ENCODE results near the gene AMN. TPM values are rescaled to one million over a fixed set of nuclear protein-coding genes. Genes with fewer than 3 reads are reported as not detected.

AMN gene
- total RNA-seq, 2 experiments from 2014 or later = 2.6 to 2.8 TPM

DNA sequence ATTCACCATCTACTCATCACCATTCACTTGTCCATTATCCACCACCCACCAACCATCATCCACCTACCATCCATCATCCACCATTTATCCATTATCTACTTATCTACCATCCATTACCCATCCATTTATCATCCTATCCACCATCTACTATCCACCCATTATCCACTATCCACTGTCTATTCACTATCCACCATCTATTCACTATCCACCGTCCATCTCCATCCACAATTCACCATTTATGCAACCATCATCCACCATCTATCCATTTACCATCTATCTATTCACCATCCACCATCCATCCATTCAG is 1.5 kb upstream of the AMN start:
- peaks cover 8% of the 10 kb centered on the region for H3K4me1 Mint-ChIP-seq (ENCODE audit: low read depth)
- H3K9me3 Mint-ChIP-seq = no peaks in the 10 kb centered on the region
- Histone ChIP-seq H3K36me3 (ENCODE audit: insufficient read depth, low read length) (no peaks in the 10 kb centered on the region), H3K9me3 (ENCODE audit: control insufficient read depth in 1 of 2, insufficient read depth in 1 of 2, low read length in 2 of 2) (peaks cover 0 to 30% of the 10 kb centered on the region in 2 experiments), H3K27me3 (ENCODE audit: control insufficient read depth in 1 of 2, insufficient read depth in 2 of 2, low read length in 2 of 2) (peaks cover 20 to 25% of the 10 kb centered on the region in 2 experiments), H3K4me3 (ENCODE audit: low read length) (no peak overlapping the region), H3K27ac (ENCODE audit: low read depth in 1 of 2, low read length in 2 of 2) (no peak overlapping the region), H3K4me1 (ENCODE audit: insufficient read depth, low read length) (peaks cover 23% of the 10 kb centered on the region)
- DNase-seq (no peak), ATAC-seq (ENCODE audit: poor library complexity) (no peak)
- H3K27me3 Mint-ChIP-seq = peaks cover 12% of the 10 kb centered on the region
- H3K4me3 Mint-ChIP-seq = no peak overlapping the region
- no peak overlapping the region for H3K27ac Mint-ChIP-seq
- POLR2A ChIA-PET = no interaction called here
- TF ChIP-seq, protein P1, sequence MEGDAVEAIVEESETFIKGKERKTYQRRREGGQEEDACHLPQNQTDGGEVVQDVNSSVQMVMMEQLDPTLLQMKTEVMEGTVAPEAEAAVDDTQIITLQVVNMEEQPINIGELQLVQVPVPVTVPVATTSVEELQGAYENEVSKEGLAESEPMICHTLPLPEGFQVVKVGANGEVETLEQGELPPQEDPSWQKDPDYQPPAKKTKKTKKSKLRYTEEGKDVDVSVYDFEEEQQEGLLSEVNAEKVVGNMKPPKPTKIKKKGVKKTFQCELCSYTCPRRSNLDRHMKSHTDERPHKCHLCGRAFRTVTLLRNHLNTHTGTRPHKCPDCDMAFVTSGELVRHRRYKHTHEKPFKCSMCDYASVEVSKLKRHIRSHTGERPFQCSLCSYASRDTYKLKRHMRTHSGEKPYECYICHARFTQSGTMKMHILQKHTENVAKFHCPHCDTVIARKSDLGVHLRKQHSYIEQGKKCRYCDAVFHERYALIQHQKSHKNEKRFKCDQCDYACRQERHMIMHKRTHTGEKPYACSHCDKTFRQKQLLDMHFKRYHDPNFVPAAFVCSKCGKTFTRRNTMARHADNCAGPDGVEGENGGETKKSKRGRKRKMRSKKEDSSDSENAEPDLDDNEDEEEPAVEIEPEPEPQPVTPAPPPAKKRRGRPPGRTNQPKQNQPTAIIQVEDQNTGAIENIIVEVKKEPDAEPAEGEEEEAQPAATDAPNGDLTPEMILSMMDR (IDR thresholded peaks at IDR 0.05) = no peak
- CTCF ChIA-PET = no interaction called here
- intact Hi-C loops (cut with DNase I, micrococcal nuclease) = loop anchor here in 1 of 2 experiments (10.0 kb wide), 1 partner anchor 326 kb away; the partner anchor contains the start of gene RCOR1
- no peaks in the 10 kb centered on the region for H3K36me3 Mint-ChIP-seq (ENCODE audit: low read depth)

DNA sequence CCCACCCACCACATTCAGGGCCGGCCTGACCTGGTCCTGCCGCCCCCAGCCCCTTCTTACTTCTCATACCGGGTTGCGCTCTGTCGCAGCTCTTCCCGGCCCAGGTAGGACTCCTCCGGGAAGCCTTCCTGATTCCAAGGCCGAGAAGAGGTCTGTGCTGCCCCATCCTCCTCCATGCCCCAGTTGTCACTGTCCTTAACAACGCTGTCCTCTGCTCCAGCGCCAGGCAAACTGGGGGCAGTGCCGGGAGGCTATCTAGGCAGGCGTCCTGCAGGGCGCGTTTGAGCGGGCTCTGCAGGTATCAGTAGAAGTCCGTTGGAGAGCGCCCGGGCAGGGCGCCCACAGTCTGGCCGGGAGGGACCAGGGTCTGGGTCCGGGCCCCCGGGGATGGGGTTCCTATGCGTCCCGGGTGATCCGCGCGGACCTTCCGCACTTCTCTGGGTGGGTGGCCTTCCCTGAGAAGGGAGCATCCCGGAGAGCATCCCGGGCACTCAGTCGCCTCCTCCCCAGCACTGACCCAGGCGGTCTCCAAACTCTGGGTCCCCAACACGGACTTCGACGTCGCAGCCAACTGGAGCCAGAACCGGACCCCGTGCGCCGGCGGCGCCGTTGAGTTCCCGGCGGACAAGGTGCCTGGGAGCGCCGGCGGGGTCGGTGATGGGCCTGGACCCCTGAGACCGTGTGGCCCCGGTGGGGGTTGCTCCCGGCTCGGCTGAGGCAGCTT is 900 bp downstream of the AMN start:
- POLR2A ChIA-PET = no interaction called here
- H3K27me3 ChIP-seq (ENCODE audit: control insufficient read depth in 1 of 2, insufficient read depth in 2 of 2, low read length in 2 of 2) = peaks cover 26 to 27% of the 10 kb centered on the region in 2 experiments

DNA sequence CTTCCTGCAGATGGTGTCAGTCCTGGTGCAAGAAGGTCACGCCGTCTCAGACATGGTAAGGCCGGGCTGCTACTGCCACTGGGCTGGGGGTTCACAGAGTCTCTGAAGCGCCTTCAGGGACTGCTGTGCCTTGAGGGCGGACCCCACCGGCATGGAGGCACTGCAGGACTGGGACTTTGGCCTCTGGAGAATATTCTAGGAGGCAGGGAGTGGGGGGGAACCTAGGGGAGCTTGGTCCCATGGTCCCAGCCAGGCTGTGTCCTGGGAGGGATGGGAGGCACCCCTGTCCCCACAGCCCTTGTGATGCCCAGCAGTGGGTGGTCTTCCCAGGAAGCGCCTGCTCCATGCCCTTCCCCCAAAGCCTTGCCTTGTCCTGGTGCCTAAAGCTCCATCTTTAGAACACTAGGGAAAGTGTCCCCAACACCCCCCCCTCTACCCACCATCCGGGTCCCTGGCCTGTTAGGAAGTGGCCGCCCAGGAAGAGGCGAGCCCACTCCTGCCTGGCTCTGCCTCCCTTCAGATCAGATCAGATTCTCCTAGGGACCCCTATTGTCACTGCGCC is 1.5 kb downstream of the AMN start:
- peaks cover 29 to 30% of the 10 kb centered on the region in 2 experiments for H3K27me3 ChIP-seq (ENCODE audit: control insufficient read depth in 1 of 2, insufficient read depth in 2 of 2, low read length in 2 of 2)
- Mint-ChIP-seq H3K9me3 (no peaks in the 10 kb centered on the region), H3K4me1 (ENCODE audit: low read depth) (peaks cover 16% of the 10 kb centered on the region), H3K27ac (no peak overlapping the region), H3K4me3 (peak overlapping the region; percentile 48), H3K27me3 (peaks cover 23% of the 10 kb centered on the region), H3K36me3 (ENCODE audit: low read depth) (no peaks in the 10 kb centered on the region)
- CTCF ChIA-PET = no interaction called here
- peaks cover 0 to 35% of the 10 kb centered on the region in 2 experiments for H3K9me3 ChIP-seq (ENCODE audit: control insufficient read depth in 1 of 2, insufficient read depth in 1 of 2, low read length in 2 of 2)
- intact Hi-C loops (cut with DNase I, micrococcal nuclease) = loop anchor here in 1 of 2 experiments (10.0 kb wide), 1 partner anchor 329 kb away; the partner anchor contains the start of gene RCOR1
- DNase-seq (no peak), ATAC-seq (ENCODE audit: poor library complexity) (no peak)
- H3K4me1 ChIP-seq (ENCODE audit: insufficient read depth, low read length) = peaks cover 38% of the 10 kb centered on the region
- H3K4me3 ChIP-seq (ENCODE audit: low read length) = no peak overlapping the region
- H3K27ac ChIP-seq (ENCODE audit: low read depth in 1 of 2, low read length in 2 of 2) = no peak overlapping the region
- POLR2A ChIA-PET = no interaction called here
- TF ChIP-seq, protein P1 (IDR thresholded peaks at IDR 0.05) = no peak
- H3K36me3 ChIP-seq (ENCODE audit: insufficient read depth, low read length) = no peaks in the 10 kb centered on the region

More for the DNA sequence above, 900 bp downstream of the AMN start:
- TF ChIP-seq, protein P1 (IDR thresholded peaks at IDR 0.05) = no peak
- H3K36me3 ChIP-seq (ENCODE audit: insufficient read depth, low read length) = no peaks in the 10 kb centered on the region
- Mint-ChIP-seq H3K4me1 (ENCODE audit: low read depth) (peaks cover 16% of the 10 kb centered on the region), H3K9me3 (no peaks in the 10 kb centered on the region), H3K27me3 (peaks cover 23% of the 10 kb centered on the region), H3K4me3 (peak overlapping the region; percentile 57), H3K27ac (no peak overlapping the region), H3K36me3 (ENCODE audit: low read depth) (no peaks in the 10 kb centered on the region)
- peak overlapping the region; percentile 38 for H3K4me3 ChIP-seq (ENCODE audit: low read length)
- peaks cover 0 to 30% of the 10 kb centered on the region in 2 experiments for H3K9me3 ChIP-seq (ENCODE audit: control insufficient read depth in 1 of 2, insufficient read depth in 1 of 2, low read length in 2 of 2)
- no peak for DNase-seq
- intact Hi-C loops (cut with DNase I, micrococcal nuclease) = loop anchor here in 1 of 2 experiments (10.0 kb wide), 1 partner anchor 329 kb away; the partner anchor contains the start of gene RCOR1
- H3K4me1 ChIP-seq (ENCODE audit: insufficient read depth, low read length) = peaks cover 32% of the 10 kb centered on the region
- CTCF ChIA-PET = no interaction called here
- ATAC-seq (ENCODE audit: poor library complexity) = no peak
- no peak overlapping the region for H3K27ac ChIP-seq (ENCODE audit: low read depth in 1 of 2, low read length in 2 of 2)

All from CD4-positive, alpha-beta T cell (primary cell).